CD4-positive, alpha-beta T cell treated with Interleukin-6 for 4 hours (primary cell): ENCODE measurements around the gene SIL1.

ENCODE experiments used
- DNase-seq: peaks from one replicate; pipeline ENCODE4 v3.0.0-alpha.2; 2020; ENCODE audit warnings: mixed read lengths

SIL1 gene

DNA sequence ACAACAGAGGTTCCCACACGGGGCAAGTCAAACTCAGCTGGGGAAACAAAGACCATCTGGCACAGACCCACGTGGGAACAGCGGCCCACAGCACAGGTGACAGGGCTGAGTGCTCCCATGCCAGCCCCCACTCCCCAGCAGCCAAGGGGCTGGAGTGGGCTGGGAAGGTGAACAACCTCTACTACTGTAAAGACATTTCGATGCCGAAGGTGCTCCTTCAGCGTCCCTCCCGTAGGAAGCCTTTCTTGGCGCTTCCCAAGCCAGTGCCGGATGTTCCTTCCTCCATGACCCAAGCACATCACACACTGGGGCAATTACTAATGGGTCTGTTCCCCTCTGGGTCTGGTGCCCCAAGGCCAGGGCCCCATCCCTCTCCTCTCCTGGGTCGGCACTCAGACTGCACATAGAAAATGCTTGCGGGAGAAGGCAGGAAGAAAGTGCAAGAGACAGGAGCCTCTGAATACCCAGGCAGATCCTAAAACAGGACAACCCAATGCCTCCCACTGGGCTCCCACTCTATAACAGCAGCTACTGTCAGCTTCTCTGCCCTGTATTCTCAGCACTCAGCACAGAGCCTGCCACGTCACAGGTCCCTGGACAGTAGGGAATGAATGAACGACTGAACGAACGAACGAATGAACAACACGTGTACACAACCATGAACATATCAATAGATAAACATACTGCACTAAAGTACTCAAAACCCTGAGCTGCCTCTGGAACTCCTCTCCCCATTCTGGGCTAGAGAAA lies 246.0 kb downstream of the SIL1 start:
- no peak for DNase-seq

DNA sequence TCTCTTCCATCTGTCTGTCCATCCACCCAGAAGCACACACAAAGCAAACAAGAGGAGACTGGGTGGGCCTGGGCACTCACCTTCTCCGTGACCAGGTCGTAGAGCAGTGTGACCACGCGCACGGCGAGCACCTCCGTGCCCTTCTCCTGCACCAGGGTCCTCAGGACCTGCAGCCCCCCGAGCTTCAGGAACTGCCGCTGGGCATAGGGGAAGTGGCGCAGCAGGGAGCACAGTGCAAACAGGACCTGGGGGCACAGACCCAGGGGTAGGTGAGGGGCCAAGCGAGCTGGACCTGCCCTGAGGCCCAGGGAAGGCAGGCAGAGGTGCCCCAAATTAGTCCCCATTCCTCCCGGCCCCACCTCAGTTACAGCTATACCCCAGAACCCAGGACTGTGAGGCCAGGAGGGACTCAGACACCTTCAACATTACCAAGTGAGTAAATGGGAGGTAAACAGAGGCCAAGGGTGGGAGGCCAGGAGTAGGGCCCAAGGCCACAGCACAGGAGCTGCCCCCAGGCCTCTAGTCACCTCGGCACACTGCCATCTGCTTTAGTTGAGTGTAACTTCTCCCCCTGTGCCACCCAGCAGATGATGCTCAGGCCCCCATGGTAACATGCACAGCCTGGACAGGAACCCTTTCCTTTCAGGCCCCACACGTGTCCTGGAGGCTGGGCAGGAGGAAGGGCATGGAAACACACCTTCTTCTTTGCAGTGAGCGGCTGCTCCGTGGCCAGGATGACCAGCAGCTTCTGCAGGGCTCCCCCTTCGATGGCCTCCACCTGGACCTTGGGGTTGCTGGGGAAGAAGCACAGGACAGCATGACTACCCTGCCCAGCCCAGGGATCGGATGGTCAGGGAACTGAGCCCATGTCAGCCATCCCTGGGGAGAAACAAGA lies 246.8 kb downstream of the SIL1 start:
- DNase-seq: no peak

DNA sequence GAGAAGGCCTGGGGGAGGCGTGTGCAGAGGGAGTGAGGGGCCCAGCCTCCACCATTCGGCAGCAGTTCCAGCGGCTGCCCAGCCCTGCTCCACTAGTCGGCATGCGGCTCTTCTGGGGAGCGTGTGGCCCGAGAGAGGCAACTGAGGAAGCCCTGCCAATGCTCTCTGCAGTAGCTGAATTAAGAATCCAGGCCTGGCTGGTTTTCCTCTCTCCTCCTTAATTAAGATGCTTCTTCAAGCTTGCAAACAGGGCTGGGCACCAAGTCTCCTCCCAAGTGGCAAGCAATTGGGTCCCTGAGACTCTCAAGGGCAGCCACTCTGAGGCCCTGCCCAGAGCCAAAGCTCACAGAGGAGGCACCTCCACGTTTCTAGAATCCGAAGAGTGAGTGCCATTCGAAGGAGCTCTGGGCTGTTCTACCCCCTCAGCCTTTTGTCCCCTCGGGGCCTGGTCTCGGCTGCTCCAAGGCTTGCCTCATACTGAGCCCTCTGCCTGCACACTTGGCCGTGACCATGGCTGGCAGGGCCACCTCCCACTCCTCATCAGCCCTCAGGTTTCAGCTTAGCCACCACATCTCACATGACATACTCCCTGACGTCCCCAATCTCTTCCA lies 247.6 kb downstream of the SIL1 start:
- no peak for DNase-seq

DNA sequence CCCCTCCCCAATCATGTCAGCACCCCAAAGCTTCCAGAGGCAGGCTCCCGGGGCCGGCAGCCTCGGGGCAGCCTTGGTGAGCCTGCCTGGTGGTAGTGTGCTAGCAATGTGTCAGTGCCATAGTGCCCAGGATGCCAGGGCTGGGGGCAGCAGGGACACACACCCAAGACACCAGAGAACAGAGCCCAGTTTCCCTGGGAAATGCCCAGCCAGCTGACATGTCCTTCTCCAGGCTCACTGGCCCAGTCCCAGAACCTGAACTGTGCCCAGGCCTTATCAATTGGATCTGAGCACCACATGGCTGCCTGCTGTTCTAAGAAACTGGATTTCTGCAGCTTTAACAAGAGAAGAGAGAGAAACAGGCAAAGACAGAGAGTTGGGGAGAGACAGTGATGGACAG lies 248.2 kb downstream of the SIL1 start:
- DNase-seq: no peak

DNA sequence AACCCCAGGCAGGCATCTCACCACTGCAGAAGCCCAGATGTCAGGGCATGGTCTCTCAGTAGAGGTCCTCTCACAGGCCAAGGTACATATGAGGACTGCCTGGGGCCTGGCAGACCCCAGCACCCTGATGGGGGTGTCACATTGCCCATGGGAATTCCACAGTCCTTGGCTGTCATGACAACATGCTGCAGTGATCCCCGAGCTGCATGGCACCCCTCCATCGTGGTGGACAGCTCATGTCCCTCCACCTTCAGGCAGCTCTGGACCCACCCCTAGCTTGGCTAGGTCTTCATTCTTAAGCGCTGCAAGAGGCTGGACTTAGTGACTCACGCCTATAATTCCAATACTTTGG lies 249.0 kb downstream of the SIL1 start:
- no peak for DNase-seq

DNA sequence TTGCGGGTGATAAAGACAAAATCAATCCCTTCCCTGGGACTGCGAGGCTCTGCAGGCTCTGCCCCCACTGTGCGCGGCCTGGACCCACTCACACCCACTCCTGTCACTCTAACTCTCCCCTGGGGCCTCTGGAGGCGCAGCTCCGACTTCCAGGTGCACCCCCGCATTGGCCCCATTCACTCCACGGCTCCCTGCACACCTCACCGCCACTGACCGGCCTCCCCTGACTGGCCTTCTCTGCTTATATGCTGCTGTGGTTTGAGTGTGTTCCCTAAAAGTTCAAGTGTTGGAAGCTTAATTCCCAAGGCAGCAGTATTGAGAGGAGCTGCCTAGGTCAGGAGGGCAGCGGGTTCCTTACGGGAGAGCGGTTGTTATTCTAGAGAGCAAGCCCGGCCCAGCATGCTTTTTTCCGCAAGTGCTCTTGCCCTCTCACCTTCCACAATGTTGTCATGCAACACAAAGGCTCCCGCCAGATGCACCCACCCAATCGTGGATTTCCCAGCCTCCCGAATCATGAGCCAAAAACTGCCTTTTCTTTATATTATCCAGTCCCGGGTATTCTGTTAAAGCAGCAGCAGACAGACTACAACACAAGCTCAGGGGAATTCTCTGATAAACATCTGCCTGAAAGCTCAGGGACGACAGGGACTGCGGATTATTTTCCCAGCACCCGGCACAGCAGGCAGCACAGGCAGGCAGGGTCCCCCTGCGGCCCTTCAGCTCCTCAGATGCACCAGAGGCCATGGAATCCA lies 249.5 kb downstream of the SIL1 start:
- DNase-seq: no peak

DNA sequence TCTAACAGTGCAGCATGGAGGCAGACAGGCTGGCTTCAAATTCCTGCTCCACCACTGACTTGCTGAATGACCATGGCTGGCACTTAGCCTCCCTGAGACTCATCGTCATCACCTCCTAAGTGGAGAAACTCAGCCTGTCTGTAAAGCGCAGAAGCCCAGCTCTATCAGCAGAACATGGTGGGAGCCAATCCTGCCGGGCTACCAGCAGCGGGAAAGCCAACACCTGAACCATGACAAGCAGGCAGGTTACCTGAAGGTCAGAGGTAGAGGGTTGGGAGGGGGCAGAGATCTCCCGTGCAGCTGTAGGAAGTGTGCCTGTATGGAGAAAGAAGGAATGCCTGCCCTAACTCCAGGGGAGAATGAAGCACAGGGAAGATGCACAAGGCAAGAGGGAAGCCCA lies 250.4 kb downstream of the SIL1 start:
- DNase-seq: no peak

DNA sequence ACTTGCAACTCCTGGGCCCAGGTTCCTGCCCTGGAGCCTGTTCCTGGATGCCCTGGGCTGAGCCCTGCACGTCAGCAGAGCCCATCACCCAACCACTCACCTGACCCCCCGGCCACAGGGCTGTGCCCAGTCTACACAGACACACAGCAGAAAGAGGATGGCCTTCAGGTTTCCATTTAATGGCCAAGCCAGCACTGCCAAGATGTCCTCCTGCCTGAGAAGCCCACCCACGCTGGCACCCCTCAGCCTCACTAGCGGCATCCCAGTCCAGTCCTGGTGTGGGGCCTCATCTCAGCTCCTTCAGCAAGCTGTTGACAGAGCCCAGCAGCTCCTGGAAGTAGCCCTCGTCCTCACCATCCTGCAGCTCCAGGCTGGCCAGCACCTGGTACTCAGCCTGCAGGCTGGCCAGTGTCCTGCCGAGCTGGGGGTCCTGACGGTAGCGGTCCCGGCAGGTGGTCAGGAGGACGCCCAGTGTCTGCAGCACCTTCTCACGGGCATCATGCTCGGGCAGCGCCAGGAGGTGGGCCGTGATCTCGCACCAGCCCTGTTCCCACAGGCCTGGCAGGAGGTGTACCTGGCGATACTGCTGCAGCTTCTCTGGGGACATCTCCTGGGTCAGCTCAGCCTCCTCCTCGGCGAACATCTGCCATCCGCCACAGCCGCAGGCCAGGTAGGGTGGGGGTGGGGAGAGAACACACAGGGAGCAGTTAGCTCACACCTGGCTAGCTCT lies 251.2 kb downstream of the SIL1 start:
- no peak for DNase-seq

DNA sequence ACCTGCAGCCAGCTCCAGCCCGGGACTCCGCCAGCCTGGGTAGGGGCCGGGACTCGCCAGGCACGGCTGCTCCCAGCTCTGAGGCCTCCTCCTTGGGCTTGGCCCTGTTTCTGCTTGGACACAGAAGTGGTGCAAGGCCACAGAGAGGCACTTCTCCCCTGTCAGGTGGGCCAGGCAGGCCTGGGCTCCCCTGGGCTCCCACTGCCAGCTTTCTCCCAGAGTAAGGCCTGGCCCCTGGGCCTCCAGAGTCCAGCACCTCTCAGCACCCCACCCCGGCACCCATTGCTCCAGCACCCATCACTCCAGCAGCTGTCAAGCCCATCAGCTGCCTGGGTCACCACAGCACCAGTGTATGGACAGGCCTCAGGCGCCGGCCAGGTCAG lies 251.9 kb downstream of the SIL1 start:
- DNase-seq: no peak

DNA sequence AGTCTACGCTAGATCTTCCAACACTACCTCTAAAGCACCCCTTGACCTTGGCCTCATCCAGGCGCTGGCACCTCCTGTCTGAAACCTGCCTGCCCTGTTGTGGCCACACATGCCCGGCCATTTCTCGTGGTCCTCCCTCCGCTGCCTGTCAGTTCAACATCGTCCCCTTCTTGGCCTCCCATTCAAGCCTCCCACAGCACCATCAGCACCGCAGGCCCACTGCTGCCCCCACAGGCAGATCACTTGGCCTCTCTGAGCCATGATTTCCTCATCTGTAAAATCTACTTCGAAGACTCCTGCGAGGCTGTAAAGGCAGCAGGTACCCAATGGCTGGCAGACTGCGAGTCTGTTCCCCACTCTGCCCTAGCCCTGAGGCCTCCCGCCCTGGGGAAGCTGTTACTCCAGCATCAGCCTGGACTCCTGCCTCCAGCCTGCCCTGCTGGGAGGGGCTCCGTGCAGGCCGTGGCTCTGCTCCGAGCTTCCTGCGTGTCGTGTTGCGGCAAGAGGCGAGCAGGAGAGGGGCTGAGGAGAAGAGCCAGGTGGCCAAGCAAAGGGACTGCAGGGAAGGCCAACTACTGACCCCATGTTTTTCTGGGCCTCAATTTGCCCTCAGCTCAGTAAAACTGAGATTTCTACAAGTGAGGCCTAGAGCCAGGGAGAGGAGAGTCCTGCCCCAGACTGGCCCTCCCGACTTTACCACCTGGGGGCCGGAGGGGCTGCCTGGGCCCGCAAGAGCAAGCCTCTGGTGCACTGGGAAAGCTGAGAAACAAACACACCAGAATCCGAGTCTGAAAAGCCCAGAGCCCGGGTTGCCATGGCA lies 252.5 kb downstream of the SIL1 start:
- no peak for DNase-seq

DNA sequence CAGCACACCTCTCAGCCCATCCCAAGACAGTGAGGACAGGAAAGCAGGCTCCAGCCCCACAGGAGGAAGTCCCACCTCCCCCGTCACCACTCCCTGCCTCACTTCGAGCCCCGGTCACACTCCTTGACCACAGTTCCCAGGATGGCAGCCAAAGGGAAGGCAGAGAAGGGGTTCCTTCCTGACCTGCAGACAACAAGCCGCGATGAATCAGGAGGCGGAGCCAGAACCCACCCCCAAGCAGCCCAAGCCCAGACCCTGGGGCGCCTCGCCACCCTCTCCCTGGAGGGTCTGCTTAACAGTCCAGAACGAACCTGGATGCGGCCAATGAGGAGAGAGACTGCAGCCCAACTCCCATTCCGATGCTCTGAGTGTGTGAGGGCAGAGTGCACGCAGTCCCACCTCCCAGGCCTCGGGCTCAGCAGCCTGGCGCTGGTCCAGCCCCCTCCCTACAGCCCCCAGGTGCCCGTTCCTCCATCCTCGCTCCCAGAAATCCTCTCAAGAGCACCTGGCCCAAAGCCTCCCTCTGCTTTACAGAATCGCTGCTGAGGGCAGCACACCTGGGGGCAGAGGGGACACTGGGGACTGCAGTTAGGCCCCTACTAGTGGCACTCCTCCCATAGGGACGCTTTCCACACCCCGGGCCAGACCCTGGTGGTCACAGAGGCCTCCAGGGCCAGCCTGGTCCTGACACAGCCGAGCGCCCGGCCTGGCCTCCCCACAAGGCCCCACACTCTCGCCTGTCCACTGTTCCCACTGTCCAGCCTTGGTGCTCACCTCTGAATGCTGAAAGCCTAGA lies 253.4 kb downstream of the SIL1 start:
- DNase-seq: no peak

DNA sequence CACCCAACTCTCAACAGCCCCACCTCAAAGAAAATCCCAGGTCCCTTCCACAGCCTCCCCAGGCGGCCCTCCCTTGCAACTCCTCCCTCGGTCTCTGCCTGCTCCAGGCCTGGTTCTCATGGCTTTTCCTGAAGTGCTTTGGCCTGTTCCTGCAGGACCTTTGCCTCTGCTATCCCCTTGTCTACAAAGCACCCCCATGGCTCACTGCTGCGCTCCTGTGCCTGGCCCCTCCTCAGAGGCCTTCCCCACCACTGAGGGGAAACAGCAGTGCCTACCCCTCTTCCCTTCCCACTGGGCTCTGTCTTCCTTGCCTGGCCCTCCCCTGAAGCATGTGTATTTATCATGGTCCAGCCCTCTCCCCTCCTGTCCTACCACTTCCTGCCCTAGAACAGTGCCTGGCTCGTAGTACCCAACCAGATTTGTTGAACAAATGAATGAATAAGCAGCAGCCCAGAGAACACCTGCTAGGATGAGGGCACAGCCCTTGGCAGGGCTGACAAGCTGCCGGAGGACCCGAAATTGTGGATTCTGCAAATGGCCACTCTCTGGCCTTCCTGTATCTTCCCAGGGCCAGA lies 254.5 kb downstream of the SIL1 start:
- no peak for DNase-seq

DNA sequence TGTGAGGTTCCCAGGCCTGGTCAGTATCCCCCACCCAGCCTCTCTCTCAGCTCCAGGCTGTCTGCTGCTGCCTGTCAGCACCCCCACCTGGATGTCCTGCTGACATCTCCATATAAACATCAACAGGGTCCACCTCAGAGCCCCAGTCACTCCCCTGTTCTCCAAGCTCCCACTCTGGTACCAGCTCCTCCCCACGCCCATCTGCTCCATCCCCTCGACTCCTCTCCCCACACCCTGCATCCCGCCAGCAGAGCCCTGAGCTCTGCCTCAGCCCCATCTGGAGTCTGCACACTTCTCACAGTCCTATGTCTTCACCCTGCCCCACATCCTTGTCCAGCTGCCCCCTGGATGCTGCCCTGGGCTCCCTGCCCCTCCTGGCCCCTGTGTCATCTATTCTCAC lies 255.3 kb downstream of the SIL1 start:
- no peak for DNase-seq

DNA sequence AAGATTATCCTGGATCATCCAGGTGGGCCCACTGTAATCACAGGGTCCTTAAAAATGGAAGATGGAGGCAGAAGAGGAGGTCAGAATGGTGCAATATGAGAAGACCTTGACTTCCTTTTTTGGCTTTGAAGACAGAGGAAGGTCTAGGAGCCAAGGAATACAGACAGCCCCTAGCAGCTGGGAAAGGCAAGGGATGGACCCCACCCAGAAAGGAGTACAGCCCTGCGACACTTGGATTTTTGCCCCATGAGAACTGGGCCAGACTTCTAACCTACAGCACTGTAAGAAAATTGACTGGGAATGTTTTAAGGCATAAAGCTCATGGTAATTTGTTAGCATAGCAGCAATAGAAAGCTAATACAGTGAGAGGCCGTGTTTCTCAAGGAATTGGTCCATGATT lies 256.1 kb downstream of the SIL1 start:
- no peak for DNase-seq

DNA sequence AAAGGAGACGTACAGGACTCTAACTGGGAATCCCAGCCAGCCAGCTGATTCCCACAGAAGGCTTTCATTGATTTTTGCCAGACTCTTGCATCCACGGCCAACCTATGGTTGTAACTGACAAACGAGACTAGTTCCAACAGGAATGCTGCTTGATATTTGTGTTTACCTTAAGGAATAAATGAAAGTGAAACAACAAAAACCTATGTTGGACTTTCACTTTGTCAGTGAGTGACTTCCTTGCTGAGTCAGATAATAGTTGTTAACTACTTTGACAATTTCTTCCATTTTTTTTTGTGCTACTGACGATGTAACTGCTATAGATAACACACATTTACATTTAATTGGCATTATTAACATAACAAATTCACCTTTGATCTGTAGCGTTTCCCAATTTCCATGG lies 259.6 kb downstream of the SIL1 start:
- DNase-seq: no peak

DNA sequence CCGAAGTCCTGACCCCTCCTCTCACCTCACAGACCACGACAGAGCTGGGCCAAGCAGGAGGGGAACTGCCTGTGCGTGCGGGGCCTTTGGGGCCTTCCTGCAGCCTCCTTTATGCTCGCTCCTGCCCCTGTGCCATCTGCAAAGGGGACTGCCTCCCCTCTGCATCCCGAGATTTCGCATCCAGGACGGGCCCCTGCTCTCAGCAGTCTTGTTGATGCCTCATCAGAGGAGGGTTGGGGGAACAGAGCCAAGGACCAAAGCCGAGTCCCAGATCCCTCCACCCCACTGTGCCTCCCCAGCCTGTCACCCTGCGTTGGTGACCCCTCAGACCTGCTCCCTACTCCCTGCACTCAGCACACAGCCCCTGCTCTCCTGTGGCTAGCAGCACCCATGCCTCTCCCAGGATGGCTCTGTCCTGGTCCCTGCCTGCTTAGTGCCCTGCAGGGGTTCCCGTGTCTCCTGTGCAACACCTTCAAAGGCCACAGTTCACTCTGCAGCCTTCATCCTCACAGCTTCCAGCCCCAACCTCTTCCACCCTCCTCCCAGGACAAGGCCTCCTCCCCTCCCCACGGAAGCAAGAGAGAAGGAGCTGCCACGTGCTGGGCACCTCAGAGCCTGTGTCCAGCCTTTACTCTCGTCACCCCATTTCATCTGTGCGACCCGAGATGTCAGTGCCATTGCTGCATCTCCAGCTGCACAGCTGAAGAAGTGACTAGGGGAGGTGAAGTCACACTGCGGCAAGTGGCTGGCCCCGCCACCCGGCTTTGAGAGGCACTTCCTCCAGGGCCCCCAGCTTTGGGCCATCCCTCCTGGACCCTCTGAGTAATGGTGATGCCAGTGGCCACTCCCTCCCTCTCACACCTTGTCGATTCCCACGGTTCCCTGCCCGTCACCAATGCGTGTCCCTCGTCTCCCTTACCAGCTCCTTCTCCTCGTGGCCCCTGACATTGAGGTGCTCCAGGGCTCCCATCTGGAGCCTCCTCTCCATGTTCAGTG lies 260.5 kb downstream of the SIL1 start:
- DNase-seq: no peak

DNA sequence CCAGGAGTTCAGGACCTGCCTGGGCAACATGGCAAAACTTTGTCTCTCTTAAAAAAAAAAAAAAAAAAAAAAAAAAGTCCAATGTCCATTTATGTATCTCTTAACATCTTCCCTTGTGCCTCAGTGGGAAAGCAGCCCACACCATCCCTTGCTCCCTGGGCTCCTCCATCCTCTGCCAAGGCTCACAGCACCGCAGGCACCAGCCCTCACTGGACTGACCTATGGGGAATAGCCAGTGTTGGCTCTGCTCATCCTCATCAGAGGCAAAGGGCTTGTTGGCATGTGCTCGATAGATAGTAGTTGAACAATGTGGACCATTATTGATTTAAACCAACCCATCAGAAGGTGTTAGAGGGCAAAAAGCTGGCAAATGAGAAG lies 261.2 kb downstream of the SIL1 start:
- DNase-seq: no peak

DNA sequence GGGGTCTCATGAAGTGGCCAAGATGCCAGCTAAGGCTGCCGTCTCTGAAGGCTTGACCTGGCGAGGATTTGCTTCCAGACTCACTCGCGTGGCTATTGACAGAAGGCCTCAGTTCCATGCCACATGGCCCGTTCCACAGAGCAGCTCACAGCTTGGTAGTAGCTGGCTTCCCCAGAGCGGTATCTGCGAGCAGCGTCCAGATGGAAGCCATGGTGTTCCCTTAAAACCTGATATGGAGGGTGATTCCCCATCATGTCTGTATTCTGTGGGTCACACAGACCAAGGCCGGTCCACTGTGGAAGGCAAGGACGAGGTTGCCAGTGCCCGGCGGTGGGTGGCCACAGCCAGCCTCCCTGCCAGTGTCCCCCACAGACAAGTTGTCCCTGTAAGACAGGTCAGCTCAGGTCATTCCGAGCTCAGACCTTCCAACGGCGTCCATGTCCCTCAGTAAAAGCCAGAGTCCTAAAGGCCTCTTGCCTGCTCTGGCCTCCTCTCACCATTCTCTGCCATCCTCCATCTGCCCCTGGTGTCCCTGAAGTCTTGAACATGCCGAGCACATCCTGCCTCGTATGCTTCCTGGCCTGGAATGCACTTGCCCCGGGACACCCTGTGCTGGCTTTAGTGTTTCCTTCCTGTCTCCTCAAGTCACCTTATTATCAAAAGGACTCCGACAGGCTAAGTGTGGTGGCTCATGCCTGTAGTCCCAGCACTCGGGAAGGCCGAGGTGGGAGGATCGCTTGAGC lies 261.8 kb downstream of the SIL1 start:
- DNase-seq: no peak
